Measurements from ENCODE around the gene RFTN1.

RFTN1 gene

GRCh38 chr3:16430717-16431630 is 82.5 kb downstream of the RFTN1 start:
- DNase-seq (ENCODE audit: low read depth), result no peak

- DNase-seq (ENCODE audit: low read depth), result no peak
Observed at GRCh38 chr3:16429086-16429485, 84.4 kb downstream of the RFTN1 start.

- no peak for DNase-seq (ENCODE audit: low read depth)
Observed at GRCh38 chr3:16428612-16429011, 84.9 kb downstream of the RFTN1 start.

GRCh38 chr3:16427103-16427965 is 86.2 kb downstream of the RFTN1 start:
- no peak for DNase-seq (ENCODE audit: low read depth)

- DNase-seq (ENCODE audit: low read depth), result no peak
Observed at GRCh38 chr3:16426665-16427064, 86.8 kb downstream of the RFTN1 start.

GRCh38 chr3:16426029-16426400 is 87.5 kb downstream of the RFTN1 start:
- no peak for DNase-seq (ENCODE audit: low read depth)

GRCh38 chr3:16425398-16426028 is 88.0 kb downstream of the RFTN1 start:
- DNase-seq (ENCODE audit: low read depth), result no peak

GRCh38 chr3:16423947-16424673 is 89.4 kb downstream of the RFTN1 start:
- DNase-seq (ENCODE audit: low read depth), result no peak

GRCh38 chr3:16423298-16423697 is 90.2 kb downstream of the RFTN1 start:
- DNase-seq (ENCODE audit: low read depth), result no peak

GRCh38 chr3:16419640-16420241 is 93.8 kb downstream of the RFTN1 start:
- DNase-seq (ENCODE audit: low read depth), result no peak

GRCh38 chr3:16417945-16418739 is 95.4 kb downstream of the RFTN1 start:
- no peak for DNase-seq (ENCODE audit: low read depth)

- DNase-seq (ENCODE audit: low read depth), result no peak
Observed at GRCh38 chr3:16415911-16416476, 97.5 kb downstream of the RFTN1 start.

- no peak for DNase-seq (ENCODE audit: low read depth)
Observed at GRCh38 chr3:16413321-16413720, 100.2 kb downstream of the RFTN1 start.

- no peak for DNase-seq (ENCODE audit: low read depth)
Observed at GRCh38 chr3:16412192-16412800, 101.2 kb downstream of the RFTN1 start.

GRCh38 chr3:16411441-16411840 is 102.1 kb downstream of the RFTN1 start:
- DNase-seq (ENCODE audit: low read depth), result no peak

- DNase-seq (ENCODE audit: low read depth), result no peak
Observed at GRCh38 chr3:16410659-16411058, 102.8 kb downstream of the RFTN1 start.

GRCh38 chr3:16409032-16409431 is 104.5 kb downstream of the RFTN1 start:
- no peak for DNase-seq (ENCODE audit: low read depth)

GRCh38 chr3:16407366-16407765 is 106.1 kb downstream of the RFTN1 start:
- DNase-seq (ENCODE audit: low read depth), result no peak

GRCh38 chr3:16406579-16406978 is 106.9 kb downstream of the RFTN1 start:
- DNase-seq (ENCODE audit: low read depth), result no peak

- no peak for DNase-seq (ENCODE audit: low read depth)
Observed at GRCh38 chr3:16406166-16406565, 107.3 kb downstream of the RFTN1 start.

Measured in stimulated activated CD4-positive, alpha-beta T cell treated with anti-CD3 and anti-CD28 coated beads, Interleukin-2, amount 100 ng/mL, for 4 hours (primary cell).